HTERT RPE-1 (cell line): ENCODE data around the gene NOP16.

Source experiments
- in situ Hi-C: fragments of 300-500 bp; cut with MboI; formaldehyde crosslinking; loops from 4 replicates; pipeline ENCODE4 v1.14.3; 2020; ENCODE audit warnings: low sequenced_read_pairs

Gene NOP16

GRCh38 chr5:176361437-176362232, 26.8 kb downstream of the NOP16 start, which contains the start of gene KIAA1191:
Gene KIAA1191 (minus strand): TSS chr5:176361764. CDS start chr5:176359508, 2,256 bp downstream.
- in situ Hi-C loops = no loop called here

- in situ Hi-C loops = no loop called here
Observed at GRCh38 chr5:176360894-176361436, 27.4 kb downstream of the NOP16 start.

- in situ Hi-C loops = no loop called here
Observed at GRCh38 chr5:176359658-176360057, 28.7 kb downstream of the NOP16 start.

GRCh38 chr5:176356179-176356566, 32.2 kb downstream of the NOP16 start:
- in situ Hi-C loops = no loop called here

GRCh38 chr5:176355400-176356178, 32.8 kb downstream of the NOP16 start:
- in situ Hi-C loops = no loop called here

- in situ Hi-C loops = no loop called here
Observed at GRCh38 chr5:176353533-176353932, 34.9 kb downstream of the NOP16 start.

- in situ Hi-C loops = no loop called here
Observed at GRCh38 chr5:176352116-176352878, 36.1 kb downstream of the NOP16 start.

- in situ Hi-C loops = no loop called here
Observed at GRCh38 chr5:176350416-176350815, 38.0 kb downstream of the NOP16 start.

GRCh38 chr5:176342766-176343458, 45.5 kb downstream of the NOP16 start:
- in situ Hi-C loops = no loop called here

GRCh38 chr5:176342158-176342483, 46.3 kb downstream of the NOP16 start:
- in situ Hi-C loops = no loop called here

GRCh38 chr5:176341325-176342157, 46.9 kb downstream of the NOP16 start:
- in situ Hi-C loops = no loop called here

- in situ Hi-C loops = no loop called here
Observed at GRCh38 chr5:176339304-176339703, 49.1 kb downstream of the NOP16 start.

GRCh38 chr5:176337913-176338312, 50.5 kb downstream of the NOP16 start:
- in situ Hi-C loops = no loop called here

- in situ Hi-C loops = no loop called here
Observed at GRCh38 chr5:176334031-176334770, 54.2 kb downstream of the NOP16 start.
